Stimulated activated CD4-positive, alpha-beta T cell treated with anti-CD3 and anti-CD28 coated beads, Interleukin-12 subunit alpha, Interleukin-12 subunit beta, amount 100 ng/mL, for 48 hours (primary cell): Measurements from ENCODE around the gene NRCAM.

Experiments
- DNase-seq, 3 donors: peaks; one replicate each; pipeline ENCODE4 v3.0.0-alpha.2; 2020; ENCODE audit warnings: low read depth in 2 of 3, low spot score in 1 of 3

NRCAM gene

GRCh38 chr7:108102671-108103312 is 353.4 kb downstream of the NRCAM start:
- no peak for DNase-seq

GRCh38 chr7:108101759-108102158 is 354.5 kb downstream of the NRCAM start:
- no peak for DNase-seq

- no peak for DNase-seq
Observed at GRCh38 chr7:108099713-108100112, 356.5 kb downstream of the NRCAM start.

GRCh38 chr7:108097703-108098102 is 358.5 kb downstream of the NRCAM start:
- no peak for DNase-seq
